Liver (tissue), 9 donors: Measurements from ENCODE around the gene TMCO4. TPM values are rescaled to one million over a fixed set of nuclear protein-coding genes. Genes with fewer than 3 reads are reported as not detected.

Experiments
- DNase-seq: peaks from one replicate; pipeline ENCODE4 v3.0.0-alpha.2; 2017; ENCODE audit warnings: low spot score
- H3K27ac ChIP-seq, 2 donors: one replicate each; pipeline ENCODE4 v1.7.0; 2013; ENCODE audit warnings: inconsistent platforms in 2 of 2, low read length in 2 of 2, control low read depth in 1 of 2, low read depth in 1 of 2, mild to moderate bottlenecking in 1 of 2
- H3K27me3 ChIP-seq, 4 donors: one replicate each; pipeline versions ENCODE4 v1.6.1 to v1.7.0; 2013; ENCODE audit warnings: low read length in 3 of 4, inconsistent platforms in 1 of 4, mild to moderate bottlenecking in 1 of 4, moderate library complexity in 1 of 4; ENCODE audit not compliant: control insufficient read depth in 4 of 4, insufficient read depth in 4 of 4
- H3K36me3 ChIP-seq, 4 donors: one replicate each; pipeline versions ENCODE4 v1.6.1 to v1.7.0; 2013; ENCODE audit warnings: low read length in 3 of 4, mild to moderate bottlenecking in 3 of 4, low read depth in 1 of 4, moderate library complexity in 1 of 4; ENCODE audit not compliant: control insufficient read depth in 4 of 4, insufficient read depth in 3 of 4
- H3K4me1 ChIP-seq, 4 donors: one replicate each; pipeline versions ENCODE4 v1.6.1 to v1.7.0; 2013; ENCODE audit warnings: low read length in 3 of 4, mild to moderate bottlenecking in 3 of 4, moderate library complexity in 1 of 4; ENCODE audit not compliant: control insufficient read depth in 4 of 4, insufficient read depth in 4 of 4
- H3K4me3 ChIP-seq, 3 donors: one replicate each; pipeline versions ENCODE4 v1.6.1 to v1.7.0; 2013; ENCODE audit warnings: low read length in 3 of 3, control low read depth in 1 of 3, low read depth in 1 of 3, mild to moderate bottlenecking in 1 of 3
- H3K9ac ChIP-seq, 2 donors: one replicate each; pipeline ENCODE4 v1.7.0; 2013; ENCODE audit warnings: low read length in 2 of 2, mild to moderate bottlenecking in 2 of 2, moderate library complexity in 2 of 2, control low read depth in 1 of 2, low read depth in 1 of 2
- H3K9me3 ChIP-seq, 4 donors: one replicate each; pipeline versions ENCODE4 v1.6.1 to v1.7.0; 2013; ENCODE audit warnings: low read length in 3 of 4; ENCODE audit not compliant: control insufficient read depth in 4 of 4
- ATF3 ChIP-seq: IDR thresholded peaks from 2 replicates; pipeline ENCODE4 v1.6.1; 2016; ENCODE audit warnings: antibody characterized with exemption
- CTCF ChIP-seq: fragments of 150-350 bp; IDR thresholded peaks from 2 replicates; pipeline ENCODE4 v1.5.1; 2017; ENCODE audit warnings: improper control_type of control experiment, low read depth, low read length; ENCODE audit not compliant: missing input control
- EGR1 ChIP-seq, 2 donors: IDR thresholded peaks; 2 replicates each; pipeline ENCODE4 v1.6.1; 2016 to 2018; ENCODE audit warnings: antibody characterized with exemption in 2 of 2, low read depth in 2 of 2
- FOXA1 ChIP-seq: IDR thresholded peaks from 2 replicates; pipeline ENCODE4 v1.6.1; 2016; ENCODE audit warnings: antibody characterized with exemption
- HNF4G ChIP-seq: IDR thresholded peaks from 2 replicates; pipeline ENCODE4 v1.6.1; 2016; ENCODE audit warnings: antibody characterized with exemption
- JUND ChIP-seq, 2 donors: IDR thresholded peaks; 2 replicates each; pipeline ENCODE4 v1.6.1; 2016; ENCODE audit warnings: antibody characterized with exemption in 2 of 2
- MAX ChIP-seq: IDR thresholded peaks from 2 replicates; pipeline ENCODE4 v1.6.1; 2016; ENCODE audit warnings: antibody characterized with exemption
- RAD21 ChIP-seq, 2 donors: IDR thresholded peaks; 2 replicates each; pipeline ENCODE4 v1.6.1; 2016; ENCODE audit warnings: antibody characterized with exemption in 2 of 2, mild to moderate bottlenecking in 2 of 2
- TAF1 ChIP-seq: conservative IDR thresholded peaks from 2 replicates; pipeline ENCODE4 v1.6.1; 2016; ENCODE audit warnings: antibody characterized with exemption, mild to moderate bottlenecking
- YY1 ChIP-seq: IDR thresholded peaks from 2 replicates; pipeline ENCODE4 v1.6.1; 2016; ENCODE audit warnings: antibody characterized with exemption, mild to moderate bottlenecking
- WGBS: extraction: QIAGEN DNeasy Blood & Tissue Kit; methylation state at CpG from one replicate; pipeline ENCODE4 v1.1.7; 2013; 5-methylcytosine and 5-hydroxymethylcytosine counted together
- polyA plus RNA-seq, 2 donors: library from polyadenylated mRNA; stranded (reverse) in 1 of 2; unstranded in 1 of 2; fragments of 200-250 nt in 1 of 2; fragments of >200 nt in 1 of 2; fragmentation: Nextera tagmentation in 1 of 2; extraction: Ambion mirVana in 1 of 2; gene quantifications; one replicate each; pipeline versions ENCODE4 v1.2.1 to v1.2.3, GENCODE V29; 2013 to 2015
- total RNA-seq, 2 donors: library from RNA; depleted of rRNA; stranded (reverse); fragments of >200 nt; gene quantifications; one replicate each; pipeline ENCODE4 v1.2.3, GENCODE V29; 2014
- TF ChIP-seq, protein P1 (sequence below): IDR thresholded peaks from 2 replicates; pipeline ENCODE4 v1.6.1; 2016; ENCODE audit warnings: antibody characterized with exemption, mild to moderate bottlenecking
- TF ChIP-seq, protein P2 (sequence below): IDR thresholded peaks from 2 replicates; pipeline ENCODE4 v1.6.1; 2016; ENCODE audit warnings: antibody characterized with exemption
- donor health status: healthy.
- donor health status: healthy.
- donor health status: healthy.
- donor health status: healthy.
- donor health status: healthy.

TMCO4 gene
- total and polyA plus RNA-seq, 4 donors = 4.0 to 9.5 (median 6.0) TPM

DNA sequence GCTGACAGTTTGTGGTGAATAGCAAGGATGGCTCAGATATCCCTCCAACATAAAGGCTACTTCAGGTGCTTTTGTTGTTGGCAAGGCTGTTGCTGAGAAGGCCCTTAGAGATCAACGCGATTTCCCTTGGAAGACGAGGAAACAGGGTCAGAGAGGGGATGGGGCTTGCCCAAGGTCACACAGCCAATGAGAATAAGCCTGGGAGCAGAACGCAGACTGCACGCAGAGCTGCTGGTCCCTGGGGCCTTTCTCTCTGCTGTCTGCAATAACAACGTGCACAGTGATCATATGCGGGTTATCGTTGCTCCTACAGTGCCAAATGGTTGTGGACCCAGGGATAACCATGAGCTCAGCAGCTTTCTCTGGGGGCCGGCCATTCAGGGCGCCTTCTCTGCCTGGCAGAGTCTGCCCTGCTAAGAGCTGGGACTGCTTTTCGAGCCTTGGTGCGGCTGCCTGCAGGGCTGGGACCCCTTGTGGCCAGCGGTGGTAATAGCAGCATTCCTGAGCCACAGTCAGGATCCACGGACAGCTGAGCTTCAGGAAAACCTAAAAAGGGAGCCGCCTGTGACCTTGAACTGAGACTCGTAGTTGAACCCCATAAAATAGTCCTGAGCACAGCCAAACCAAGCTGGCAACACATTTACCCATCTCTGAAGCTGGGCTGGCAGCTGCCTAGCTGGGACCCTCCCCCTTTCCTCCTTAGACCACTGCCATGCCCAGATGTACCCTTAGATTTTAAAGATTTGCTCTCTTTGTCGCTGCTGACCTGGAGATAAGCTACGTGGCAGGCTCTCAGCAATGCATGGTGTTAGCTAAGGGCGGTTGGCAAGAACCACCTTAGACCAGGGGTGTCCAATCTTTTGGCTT, 95.2 kb downstream of the TMCO4 start:
- no peak overlapping the region for H3K9ac ChIP-seq
- no peak overlapping the region for H3K27ac ChIP-seq
- no peak overlapping the region for H3K4me3 ChIP-seq
- no peak for TF ChIP-seq ATF3
- TF ChIP-seq RAD21 (IDR thresholded peaks at IDR 0.05) = peak; percentile 68 to 81
- peak; percentile 81 for TF ChIP-seq CTCF
- H3K27me3 ChIP-seq = no peaks in the 10 kb centered on the region
- DNase-seq = peak; percentile 65
- WGBS = 36% methylated on average over 19 of the region's 19 CpGs
- H3K9me3 ChIP-seq = no peaks in the 10 kb centered on the region
- peaks cover 0 to 3% (median 0%) of the 10 kb centered on the region in 4 donors for H3K4me1 ChIP-seq
- peaks cover 0 to 8% (median 3%) of the 10 kb centered on the region in 4 donors for H3K36me3 ChIP-seq

GRCh38 chr1:19703280-19703679, 96.4 kb downstream of the TMCO4 start:
- Histone ChIP-seq H3K9me3 (no peaks in the 10 kb centered on the region), H3K36me3 (peaks cover 0 to 8% (median 5%) of the 10 kb centered on the region in 4 donors), H3K4me3 (no peak overlapping the region), H3K27me3 (no peaks in the 10 kb centered on the region), H3K9ac (no peak overlapping the region), H3K27ac (no peak overlapping the region), H3K4me1 (peaks cover 0 to 3% (median 0%) of the 10 kb centered on the region in 4 donors)
- whole genome bisulfite sequencing = 96% methylated on average over 3 of the region's 3 CpGs
- TF ChIP-seq MAX = no peak
- TF ChIP-seq FOXA1 = no peak
- TF ChIP-seq RAD21 (IDR thresholded peaks at IDR 0.05) = no peak
- TF ChIP-seq CTCF = no peak
- no peak for TF ChIP-seq HNF4G
- TF ChIP-seq YY1 = no peak
- TF ChIP-seq JUND (IDR thresholded peaks at IDR 0.05) = no peak
- no peak for TF ChIP-seq EGR1 (IDR thresholded peaks at IDR 0.05; ENCODE audit: low read depth in 2 of 2)
- TF ChIP-seq ATF3 = no peak
- TF ChIP-seq, protein P1, sequence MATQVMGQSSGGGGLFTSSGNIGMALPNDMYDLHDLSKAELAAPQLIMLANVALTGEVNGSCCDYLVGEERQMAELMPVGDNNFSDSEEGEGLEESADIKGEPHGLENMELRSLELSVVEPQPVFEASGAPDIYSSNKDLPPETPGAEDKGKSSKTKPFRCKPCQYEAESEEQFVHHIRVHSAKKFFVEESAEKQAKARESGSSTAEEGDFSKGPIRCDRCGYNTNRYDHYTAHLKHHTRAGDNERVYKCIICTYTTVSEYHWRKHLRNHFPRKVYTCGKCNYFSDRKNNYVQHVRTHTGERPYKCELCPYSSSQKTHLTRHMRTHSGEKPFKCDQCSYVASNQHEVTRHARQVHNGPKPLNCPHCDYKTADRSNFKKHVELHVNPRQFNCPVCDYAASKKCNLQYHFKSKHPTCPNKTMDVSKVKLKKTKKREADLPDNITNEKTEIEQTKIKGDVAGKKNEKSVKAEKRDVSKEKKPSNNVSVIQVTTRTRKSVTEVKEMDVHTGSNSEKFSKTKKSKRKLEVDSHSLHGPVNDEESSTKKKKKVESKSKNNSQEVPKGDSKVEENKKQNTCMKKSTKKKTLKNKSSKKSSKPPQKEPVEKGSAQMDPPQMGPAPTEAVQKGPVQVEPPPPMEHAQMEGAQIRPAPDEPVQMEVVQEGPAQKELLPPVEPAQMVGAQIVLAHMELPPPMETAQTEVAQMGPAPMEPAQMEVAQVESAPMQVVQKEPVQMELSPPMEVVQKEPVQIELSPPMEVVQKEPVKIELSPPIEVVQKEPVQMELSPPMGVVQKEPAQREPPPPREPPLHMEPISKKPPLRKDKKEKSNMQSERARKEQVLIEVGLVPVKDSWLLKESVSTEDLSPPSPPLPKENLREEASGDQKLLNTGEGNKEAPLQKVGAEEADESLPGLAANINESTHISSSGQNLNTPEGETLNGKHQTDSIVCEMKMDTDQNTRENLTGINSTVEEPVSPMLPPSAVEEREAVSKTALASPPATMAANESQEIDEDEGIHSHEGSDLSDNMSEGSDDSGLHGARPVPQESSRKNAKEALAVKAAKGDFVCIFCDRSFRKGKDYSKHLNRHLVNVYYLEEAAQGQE = no peak
- no peak for TF ChIP-seq TAF1
- TF ChIP-seq, protein P2, sequence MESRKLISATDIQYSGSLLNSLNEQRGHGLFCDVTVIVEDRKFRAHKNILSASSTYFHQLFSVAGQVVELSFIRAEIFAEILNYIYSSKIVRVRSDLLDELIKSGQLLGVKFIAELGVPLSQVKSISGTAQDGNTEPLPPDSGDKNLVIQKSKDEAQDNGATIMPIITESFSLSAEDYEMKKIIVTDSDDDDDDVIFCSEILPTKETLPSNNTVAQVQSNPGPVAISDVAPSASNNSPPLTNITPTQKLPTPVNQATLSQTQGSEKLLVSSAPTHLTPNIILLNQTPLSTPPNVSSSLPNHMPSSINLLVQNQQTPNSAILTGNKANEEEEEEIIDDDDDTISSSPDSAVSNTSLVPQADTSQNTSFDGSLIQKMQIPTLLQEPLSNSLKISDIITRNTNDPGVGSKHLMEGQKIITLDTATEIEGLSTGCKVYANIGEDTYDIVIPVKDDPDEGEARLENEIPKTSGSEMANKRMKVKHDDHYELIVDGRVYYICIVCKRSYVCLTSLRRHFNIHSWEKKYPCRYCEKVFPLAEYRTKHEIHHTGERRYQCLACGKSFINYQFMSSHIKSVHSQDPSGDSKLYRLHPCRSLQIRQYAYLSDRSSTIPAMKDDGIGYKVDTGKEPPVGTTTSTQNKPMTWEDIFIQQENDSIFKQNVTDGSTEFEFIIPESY = no peak
- no peak for DNase-seq
